C4-2B (cell line): ENCODE measurements around the gene CACNA1G.

Source experiments
- ZFX ChIP-seq: fragments of 450-650 bp; IDR thresholded peaks from 2 replicates; pipeline ENCODE4 v1.6.1; 2017
- TF ChIP-seq, protein P1 (sequence below): fragments of 450-650 bp; conservative IDR thresholded peaks from 2 replicates; pipeline ENCODE4 v1.5.1; 2017; ENCODE audit warnings: mild to moderate bottlenecking

DNA sequence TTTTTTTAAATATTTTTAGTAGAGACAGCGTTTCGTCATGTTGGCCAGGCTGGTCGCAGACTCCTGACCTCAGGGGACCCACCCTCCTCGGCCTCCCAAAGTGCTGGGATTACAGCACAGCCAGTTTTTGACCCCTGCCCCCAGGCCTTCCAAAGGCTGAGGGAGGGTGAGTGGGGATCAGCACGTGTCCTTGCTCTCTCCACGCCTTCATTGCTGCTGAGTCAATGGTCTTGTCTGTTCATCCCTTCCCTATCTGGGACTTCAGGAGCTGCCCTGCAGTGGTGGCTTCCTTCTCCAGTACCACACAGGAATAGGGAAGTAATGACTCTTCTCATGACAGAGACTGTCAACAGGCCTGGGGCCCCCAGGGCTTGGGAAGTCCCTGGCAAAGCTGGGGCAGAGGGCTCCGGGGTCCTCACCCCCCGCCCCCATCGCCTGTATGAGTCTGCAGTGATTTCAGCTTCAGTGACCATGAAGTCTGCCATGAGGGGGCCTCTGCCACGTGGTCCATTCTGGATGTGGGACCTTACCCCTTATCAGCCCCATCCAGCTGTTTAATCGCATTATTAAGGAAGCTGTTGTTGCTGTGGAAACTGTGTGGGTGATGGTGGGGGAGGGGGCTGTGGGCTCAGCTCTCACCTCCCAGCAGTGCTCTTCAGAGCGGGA is 80.3 kb downstream of the CACNA1G start:
- TF ChIP-seq, protein P1, sequence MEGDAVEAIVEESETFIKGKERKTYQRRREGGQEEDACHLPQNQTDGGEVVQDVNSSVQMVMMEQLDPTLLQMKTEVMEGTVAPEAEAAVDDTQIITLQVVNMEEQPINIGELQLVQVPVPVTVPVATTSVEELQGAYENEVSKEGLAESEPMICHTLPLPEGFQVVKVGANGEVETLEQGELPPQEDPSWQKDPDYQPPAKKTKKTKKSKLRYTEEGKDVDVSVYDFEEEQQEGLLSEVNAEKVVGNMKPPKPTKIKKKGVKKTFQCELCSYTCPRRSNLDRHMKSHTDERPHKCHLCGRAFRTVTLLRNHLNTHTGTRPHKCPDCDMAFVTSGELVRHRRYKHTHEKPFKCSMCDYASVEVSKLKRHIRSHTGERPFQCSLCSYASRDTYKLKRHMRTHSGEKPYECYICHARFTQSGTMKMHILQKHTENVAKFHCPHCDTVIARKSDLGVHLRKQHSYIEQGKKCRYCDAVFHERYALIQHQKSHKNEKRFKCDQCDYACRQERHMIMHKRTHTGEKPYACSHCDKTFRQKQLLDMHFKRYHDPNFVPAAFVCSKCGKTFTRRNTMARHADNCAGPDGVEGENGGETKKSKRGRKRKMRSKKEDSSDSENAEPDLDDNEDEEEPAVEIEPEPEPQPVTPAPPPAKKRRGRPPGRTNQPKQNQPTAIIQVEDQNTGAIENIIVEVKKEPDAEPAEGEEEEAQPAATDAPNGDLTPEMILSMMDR: no peak
- no peak for TF ChIP-seq ZFX
